WTC11 (cell line): ENCODE data around the gene CNBP. TPM values are rescaled to one million over a fixed set of nuclear protein-coding genes. Genes with fewer than 3 reads are reported as not detected.

Experiments
- ATAC-seq: fragments of 200-7000 bp; cut with Tn5 transposase; 2 replicates; pipeline ENCODE4 v1.10.0; 2021; ENCODE audit warnings: mild to moderate bottlenecking, moderate library complexity
- CTCF ChIA-PET: fragments of 300-600 bp; sonication (Branson Sonifier 250); formaldehyde crosslinking; loops from one replicate; lab custom pipeline; 2021; ENCODE audit warnings: antibody characterized with exemption; lab: Charles Lee
- POLR2A ChIA-PET: fragments of 350-600 bp; sonication (Branson Sonifier 250); formaldehyde crosslinking; loops from one replicate; lab custom pipeline; 2021; ENCODE audit warnings: antibody characterized with exemption; lab: Charles Lee
- DNase-seq: peaks from one replicate; pipeline ENCODE4 v3.0.0; 2021; ENCODE audit warnings: low spot score
- H3K27ac Mint-ChIP-seq: 2 replicates; pipeline ENCODE4 v1.8.0; 2021; ENCODE audit warnings: mixed read lengths
- H3K27me3 Mint-ChIP-seq: 2 replicates; pipeline ENCODE4 v1.8.0; 2021; ENCODE audit warnings: low read depth, mild to moderate bottlenecking, moderate library complexity, mixed read lengths
- H3K36me3 Mint-ChIP-seq: 2 replicates; pipeline ENCODE4 v1.8.0; 2021; ENCODE audit warnings: mixed read lengths
- H3K4me1 Mint-ChIP-seq: 2 replicates; pipeline ENCODE4 v1.8.0; 2022; ENCODE audit warnings: mixed read lengths
- H3K4me3 Mint-ChIP-seq: 2 replicates; pipeline ENCODE4 v1.8.0; 2021; ENCODE audit warnings: mild to moderate bottlenecking, moderate library complexity, mixed read lengths
- H3K9me3 Mint-ChIP-seq: 2 replicates; pipeline ENCODE4 v1.8.0; 2021; ENCODE audit warnings: mixed read lengths
- AR ChIP-seq: fragments of 250-450 bp; sonication (Bioruptor Pico); IDR thresholded peaks from 2 replicates; pipeline ENCODE4 v1.9.0; 2021; ENCODE audit warnings: mild to moderate bottlenecking
- ATF2 ChIP-seq: sonication (generic); formaldehyde crosslinking; IDR thresholded peaks from 2 replicates; pipeline ENCODE4 v1.8.1; 2022; ENCODE audit warnings: low read depth, missing genetic modification reagents, borderline replicate concordance
- ATF6 ChIP-seq: sonication (generic); formaldehyde crosslinking; IDR thresholded peaks from 2 replicates; pipeline ENCODE4 v1.8.1; 2023; ENCODE audit warnings: mild to moderate bottlenecking, missing genetic modification reagents
- CREB1 ChIP-seq: sonication (generic); formaldehyde crosslinking; IDR thresholded peaks from 2 replicates; pipeline ENCODE4 v1.8.0; 2023; ENCODE audit warnings: mild to moderate bottlenecking, missing genetic modification reagents
- CREM ChIP-seq: sonication (generic); formaldehyde crosslinking; IDR thresholded peaks from 2 replicates; pipeline ENCODE4 v1.8.1; 2022; ENCODE audit warnings: mild to moderate bottlenecking, missing genetic modification reagents, moderate library complexity
- HMGA2 ChIP-seq: fragments of 250-450 bp; sonication (Bioruptor Pico); IDR thresholded peaks from 2 replicates; pipeline ENCODE4 v1.4.0; 2021; ENCODE audit warnings: mild to moderate bottlenecking, moderate library complexity
- IRF1 ChIP-seq: sonication (generic); formaldehyde crosslinking; IDR thresholded peaks from 2 replicates; pipeline ENCODE4 v1.8.0; 2023; ENCODE audit warnings: missing genetic modification reagents
- JUN ChIP-seq: sonication (generic); formaldehyde crosslinking; IDR thresholded peaks from 2 replicates; pipeline ENCODE4 v1.8.0; 2023; ENCODE audit warnings: mild to moderate bottlenecking, missing genetic modification reagents
- NFE2L1 ChIP-seq: sonication (generic); formaldehyde crosslinking; IDR thresholded peaks from 2 replicates; pipeline ENCODE4 v1.8.1; 2023; ENCODE audit warnings: missing genetic modification reagents
- PREB ChIP-seq: sonication (generic); formaldehyde crosslinking; IDR thresholded peaks from 2 replicates; pipeline ENCODE4 v1.8.1; 2022; ENCODE audit warnings: mild to moderate bottlenecking, missing genetic modification reagents, moderate library complexity, borderline replicate concordance
- SMAD3 ChIP-seq: sonication (generic); formaldehyde crosslinking; IDR thresholded peaks from 2 replicates; pipeline ENCODE4 v1.8.0; 2022; ENCODE audit warnings: missing genetic modification reagents, mild to moderate bottlenecking, borderline replicate concordance
- SMAD4 ChIP-seq: sonication (generic); formaldehyde crosslinking; IDR thresholded peaks from 2 replicates; pipeline ENCODE4 v1.8.0; 2022; ENCODE audit warnings: mild to moderate bottlenecking, missing genetic modification reagents
- TCF7 ChIP-seq: sonication (generic); formaldehyde crosslinking; IDR thresholded peaks from 2 replicates; pipeline ENCODE4 v1.8.0; 2022; ENCODE audit warnings: mild to moderate bottlenecking, low read depth, missing genetic modification reagents, moderate library complexity
- ZNF138 ChIP-seq: sonication (generic); formaldehyde crosslinking; conservative IDR thresholded peaks from 2 replicates; pipeline ENCODE4 v1.8.1; 2022; ENCODE audit warnings: mild to moderate bottlenecking, moderate library complexity, missing genetic modification reagents
- ZNF263 ChIP-seq: sonication (generic); formaldehyde crosslinking; IDR thresholded peaks from 2 replicates; pipeline ENCODE4 v1.8.1; 2022; ENCODE audit warnings: low read depth, mild to moderate bottlenecking, moderate library complexity, missing genetic modification reagents
- ZNF281 ChIP-seq: sonication (generic); formaldehyde crosslinking; IDR thresholded peaks from 2 replicates; pipeline ENCODE4 v1.8.0; 2023; ENCODE audit warnings: mild to moderate bottlenecking, missing genetic modification reagents
- ZNF423 ChIP-seq: fragments of 250-450 bp; sonication (Bioruptor Pico); IDR thresholded peaks from 2 replicates; pipeline ENCODE4 v2.1.2; 2022; ENCODE audit warnings: mild to moderate bottlenecking, moderate library complexity
- ZNF512 ChIP-seq: sonication (generic); formaldehyde crosslinking; IDR thresholded peaks from 2 replicates; pipeline ENCODE4 v1.8.1; 2022; ENCODE audit warnings: missing genetic modification reagents, borderline replicate concordance
- ZNF671 ChIP-seq: fragments of 250-450 bp; sonication (Bioruptor Pico); IDR thresholded peaks from 2 replicates; pipeline ENCODE4 v1.8.0; 2021; ENCODE audit warnings: mild to moderate bottlenecking
- total RNA-seq: library from RNA; stranded (reverse); gene quantifications from 3 replicates; pipeline ENCODE4 v1.2.3, GENCODE V29; 2021

The CNBP gene
- total RNA-seq, 1 experiment from 2014 or later, result 329 TPM

- TF ChIP-seq PREB (CRISPR knock-in tag) (no peak), ATF2 (CRISPR knock-in tag) (no peak), ZNF423 (no peak)
- Mint-ChIP-seq H3K4me3 (no peak overlapping the region), H3K27me3 (no peaks in the 10 kb centered on the region), H3K36me3 (peaks cover 54% of the 10 kb centered on the region), H3K4me1 (peaks cover 22% of the 10 kb centered on the region), H3K27ac (peak overlapping the region; percentile 33), H3K9me3 (no peaks in the 10 kb centered on the region)
- CTCF ChIA-PET, result interaction anchor here (1.4 kb wide), 1 partner anchor 69 kb away, joined by 4 read pairs; no protein-coding TSS in a partner anchor
- DNase-seq, result no peak
- POLR2A ChIA-PET, result no interaction called here
- no peak for ATAC-seq
Observed at GRCh38 chr3:129176051-129176450, 7.6 kb downstream of the CNBP start.

- ChIA-PET CTCF (no interaction called here), POLR2A (no interaction called here)
- H3K27me3 Mint-ChIP-seq, result no peaks in the 10 kb centered on the region
- H3K27ac Mint-ChIP-seq, result 0 out of 2 replicates have a peak overlapping the region, but pooled peaks have one; percentile 19
- DNase-seq (no peak), ATAC-seq (no peak)
- H3K36me3 Mint-ChIP-seq, result peaks cover 57% of the 10 kb centered on the region
- no peak overlapping the region for H3K4me3 Mint-ChIP-seq
- TF ChIP-seq ATF6 (no peak), TCF7 (CRISPR knock-in tag) (no peak), ZNF263 (CRISPR knock-in tag) (no peak), ZNF281 (CRISPR knock-in tag) (no peak), CREM (CRISPR knock-in tag) (no peak), SMAD3 (CRISPR knock-in tag) (no peak), SMAD4 (CRISPR knock-in tag) (no peak), HMGA2 (CRISPR knock-in tag) (no peak), AR (CRISPR knock-in tag) (no peak), ZNF671 (CRISPR knock-in tag) (no peak), JUN (CRISPR knock-in tag) (no peak), ZNF138 (CRISPR knock-in tag) (no peak), ZNF512 (no peak), IRF1 (no peak), CREB1 (CRISPR knock-in tag) (no peak), NFE2L1 (CRISPR knock-in tag) (no peak)
- H3K9me3 Mint-ChIP-seq, result no peaks in the 10 kb centered on the region
- H3K4me1 Mint-ChIP-seq, result peaks cover 7% of the 10 kb centered on the region
Observed at GRCh38 chr3:129173725-129174124, 10.0 kb downstream of the CNBP start.
